HT-29 (cell line): Measurements from ENCODE around the gene ENPP1. TPM values are rescaled to one million over a fixed set of nuclear protein-coding genes. Genes with fewer than 3 reads are reported as not detected.

Source experiments
- small RNA-seq: library from RNA; depleted of rRNA; stranded (forward); fragments of <200 nt; gene quantifications from one replicate; pipeline ENCODE3, GENCODE V24; 2014
- total RNA-seq: library from RNA; depleted of rRNA; stranded (reverse); fragments of >200 nt; shearing (Covaris generic); gene quantifications from 2 replicates; pipeline ENCODE4 v1.2.3, GENCODE V29; 2014; rRNA removed

The ENPP1 gene
- total RNA-seq, 1 experiment from 2014 or later = 0.33 TPM

Small RNA genes lying within 50 kb of the gene (small RNA-seq; reads per million reads assigned to genes)
- gene MIR548H5 (not detected), gene SELENOKP2 (not detected)

Other genes with a start within 250 kb of the ENPP1 start
- not detected in 2 replicates for gene ARG1, start 234.8 kb upstream of the ENPP1 start, total RNA-seq
- 6.5 and 6.7 TPM in 2 replicates for gene MED23, start 179.8 kb upstream of the ENPP1 start, total RNA-seq
- not detected in 2 replicates for gene ENPP3, start 170.7 kb upstream of the ENPP1 start, total RNA-seq
- gene OR2A4, start 106.6 kb upstream of the ENPP1 start, total RNA-seq = not detected in 2 replicates
- not detected in 2 replicates for gene CTAGE9, start 97.0 kb upstream of the ENPP1 start, total RNA-seq
- 29.2 and 32.8 TPM in 2 replicates for gene CCN2, start 143.4 kb downstream of the ENPP1 start, total RNA-seq